GM23338 (cell line): ENCODE data around the gene OPTC. TPM values are rescaled to one million over a fixed set of nuclear protein-coding genes. Genes with fewer than 3 reads are reported as not detected.

ENCODE experiments used
- ATAC-seq: fragments of 200-7000 bp; cut with Tn5 transposase; 3 replicates; pipeline ENCODE4 v1.9.1; 2020
- DNase-seq: peaks from one replicate; pipeline ENCODE4 v3.0.0-alpha.2; 2015; ENCODE audit warnings: low spot score
- H2AFZ ChIP-seq: fragments of 200-600 bp; sonication (generic); 2 replicates; pipeline ENCODE4 v1.8.0; 2016; ENCODE audit warnings: antibody characterized with exemption, mild to moderate bottlenecking, moderate library complexity
- H3F3A ChIP-seq: fragments of 200-600 bp; sonication (generic); replicated peaks from 2 replicates; pipeline ENCODE4 v1.8.0; 2017; ENCODE audit warnings: antibody characterized with exemption, mixed run types, low read depth
- H3K27ac ChIP-seq: fragments of 200-600 bp; sonication (generic); 2 replicates; pipeline ENCODE4 v1.6.1; 2016; ENCODE audit warnings: low read depth
- H3K27me3 ChIP-seq: fragments of 200-600 bp; sonication (generic); 2 replicates; pipeline ENCODE4 v1.8.0; 2016; ENCODE audit warnings: mild to moderate bottlenecking, mixed run types, moderate library complexity; ENCODE audit not compliant: insufficient read depth
- H3K36me3 ChIP-seq: fragments of 200-600 bp; sonication (generic); 2 replicates; pipeline ENCODE4 v1.8.0; 2016; ENCODE audit warnings: mild to moderate bottlenecking; ENCODE audit not compliant: insufficient read depth
- H3K4me1 ChIP-seq: fragments of 200-600 bp; sonication (generic); 2 replicates; pipeline ENCODE4 v1.8.0; 2016; ENCODE audit warnings: mild to moderate bottlenecking, moderate library complexity; ENCODE audit not compliant: insufficient read depth
- H3K4me2 ChIP-seq: fragments of 200-600 bp; sonication (generic); 2 replicates; pipeline ENCODE4 v1.7.1; 2017; ENCODE audit warnings: mixed run types
- H3K4me3 ChIP-seq: fragments of 200-600 bp; sonication (generic); 2 replicates; pipeline ENCODE4 v1.6.1; 2016; ENCODE audit warnings: mixed run types
- H3K79me2 ChIP-seq: fragments of 200-600 bp; sonication (generic); replicated peaks from 2 replicates; pipeline ENCODE4 v1.8.0; 2017; ENCODE audit warnings: mild to moderate bottlenecking; ENCODE audit not compliant: insufficient read depth
- H3K9me2 ChIP-seq: fragments of 200-600 bp; sonication (generic); 2 replicates; pipeline ENCODE4 v1.8.0; 2017; ENCODE audit not compliant: insufficient read depth
- H4K20me1 ChIP-seq: fragments of 200-600 bp; sonication (generic); replicated peaks from 2 replicates; pipeline ENCODE4 v1.8.0; 2017; ENCODE audit warnings: mild to moderate bottlenecking; ENCODE audit not compliant: insufficient read depth
- H3K27ac Mint-ChIP-seq: 2 replicates; pipeline ENCODE4 v1.8.0; 2020; ENCODE audit warnings: inconsistent platforms, mild to moderate bottlenecking, moderate library complexity, mixed read lengths
- H3K27me3 Mint-ChIP-seq: 3 replicates; pipeline ENCODE4 v1.8.0; 2022; ENCODE audit warnings: low read depth, mild to moderate bottlenecking, moderate library complexity, mixed read lengths, inconsistent platforms; ENCODE audit not compliant: insufficient read depth, poor library complexity
- H3K36me3 Mint-ChIP-seq: 3 replicates; pipeline ENCODE4 v1.8.0; 2021; ENCODE audit warnings: low read depth, mild to moderate bottlenecking, inconsistent platforms, moderate library complexity, mixed read lengths
- H3K4me1 Mint-ChIP-seq: 3 replicates; pipeline ENCODE4 v1.8.0; 2020; ENCODE audit warnings: mild to moderate bottlenecking, inconsistent platforms, mixed read lengths
- H3K4me3 Mint-ChIP-seq: 3 replicates; pipeline ENCODE4 v1.8.0; 2021; ENCODE audit warnings: moderate library complexity, mild to moderate bottlenecking, inconsistent platforms, mixed read lengths
- H3K9me3 Mint-ChIP-seq: 3 replicates; pipeline ENCODE4 v1.8.0; 2020; ENCODE audit warnings: moderate library complexity, mild to moderate bottlenecking, inconsistent platforms, mixed read lengths
- CREB1 ChIP-seq: fragments of 250-450 bp; sonication (Bioruptor Pico); IDR thresholded peaks from 2 replicates; pipeline ENCODE4 v1.5.0; 2020; ENCODE audit warnings: low read depth, mild to moderate bottlenecking, moderate library complexity
- EZH2 ChIP-seq: fragments of 200-600 bp; sonication (generic); IDR thresholded peaks from one replicate; pipeline ENCODE4 v1.8.0; 2017; ENCODE audit warnings: antibody characterized with exemption, mild to moderate bottlenecking, low read depth; ENCODE audit not compliant: unreplicated experiment
- EZH2phosphoT487 ChIP-seq: fragments of 200-600 bp; sonication (generic); IDR thresholded peaks from one replicate; pipeline ENCODE4 v1.8.1; 2018; ENCODE audit warnings: antibody characterized with exemption; ENCODE audit not compliant: unreplicated experiment
- JUNB ChIP-seq: IDR thresholded peaks from one replicate; pipeline ENCODE4 v1.6.1; 2016; ENCODE audit warnings: antibody characterized with exemption; ENCODE audit not compliant: unreplicated experiment
- NANOG ChIP-seq: IDR thresholded peaks from 2 replicates; pipeline ENCODE4 v1.6.1; 2016; ENCODE audit warnings: antibody characterized with exemption, borderline replicate concordance
- POLR2AphosphoS5 ChIP-seq: IDR thresholded peaks from 2 replicates; pipeline ENCODE4 v1.6.1; 2016; ENCODE audit warnings: antibody characterized with exemption, low read depth
- STAT1 ChIP-seq: IDR thresholded peaks from one replicate; pipeline ENCODE4 v1.6.1; 2016; ENCODE audit warnings: antibody characterized with exemption; ENCODE audit not compliant: unreplicated experiment
- ZNF114 ChIP-seq: fragments of 250-450 bp; sonication (Bioruptor Pico); IDR thresholded peaks from 2 replicates; pipeline ENCODE4 v1.5.0; 2020; ENCODE audit warnings: mild to moderate bottlenecking, moderate library complexity
- ZNF331 ChIP-seq: fragments of 250-450 bp; sonication (Bioruptor Pico); IDR thresholded peaks from 2 replicates; pipeline ENCODE4 v1.5.0; 2020; ENCODE audit warnings: low read depth, mild to moderate bottlenecking, moderate library complexity
- polyA plus RNA-seq: library from polyadenylated mRNA; unstranded; fragments of >200 nt; fragmentation: Nextera tagmentation; extraction: Ambion mirVana; gene quantifications from 2 replicates; pipeline ENCODE4 v1.2.1, GENCODE V29; 2016
- total RNA-seq: library from RNA; depleted of rRNA; stranded (reverse); fragments of >200 nt; shearing (Covaris generic); gene quantifications from 2 replicates; pipeline ENCODE4 v1.2.3, GENCODE V29; 2014
- TF ChIP-seq, protein P1 (sequence below), 2 experiments: fragments of 200-600 bp in 1 of 2; sonication (generic) in 1 of 2; conservative IDR thresholded peaks; 2 replicates each; pipeline versions ENCODE4 v1.5.1 to v1.6.1; 2016 to 2017; ENCODE audit warnings: antibody characterized with exemption in 2 of 2, low read depth in 2 of 2, mild to moderate bottlenecking in 2 of 2, moderate library complexity in 1 of 2
- TF ChIP-seq, protein P2 (sequence below): IDR thresholded peaks from one replicate; pipeline ENCODE4 v1.6.1; 2018; ENCODE audit warnings: antibody characterized with exemption; ENCODE audit not compliant: unreplicated experiment
- TF ChIP-seq, protein P3 (sequence below): fragments of 250-450 bp; sonication (Bioruptor Pico); IDR thresholded peaks from 2 replicates; pipeline ENCODE4 v1.5.0; 2020; ENCODE audit warnings: mild to moderate bottlenecking, moderate library complexity
- TF ChIP-seq, protein P4 (sequence below): IDR thresholded peaks from 2 replicates; pipeline ENCODE4 v1.6.1; 2016; ENCODE audit warnings: antibody characterized with exemption

OPTC gene
- total and polyA plus RNA-seq, 2 experiments from 2014 or later = 0.50 to 1.0 TPM

DNA sequence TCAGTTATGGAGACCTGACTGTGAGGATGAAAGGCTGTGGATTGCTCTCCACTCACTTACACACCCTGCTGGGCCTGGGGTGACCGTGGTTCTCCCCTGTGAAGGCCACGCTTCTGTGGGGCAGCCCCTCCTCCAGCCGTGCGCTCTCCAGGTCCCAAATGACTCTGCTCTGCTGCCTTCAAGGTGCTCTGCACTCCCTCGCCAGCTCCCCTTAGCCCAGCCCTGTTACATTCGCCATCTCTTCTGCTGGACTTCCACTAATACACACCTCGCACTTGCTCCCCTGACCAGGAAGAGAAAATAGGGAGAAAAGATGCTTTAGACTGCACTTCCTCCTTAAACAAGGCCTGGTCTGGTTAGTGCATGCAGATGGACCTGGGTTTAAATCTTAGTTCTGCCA lies 24.6 kb downstream of the OPTC start:
- DNase-seq = no peak
- H3K4me3 ChIP-seq = peak overlapping the region; percentile 33
- H3F3A ChIP-seq = no peaks in the 10 kb centered on the region
- H3K27ac ChIP-seq = no peak overlapping the region
- TF ChIP-seq EZH2phosphoT487 (no peak), POLR2AphosphoS5 (no peak), ZNF114 (no peak), ZNF331 (CRISPR knock-in tag) (no peak), JUNB (no peak), NANOG (no peak), EZH2 (no peak), STAT1 (no peak), CREB1 (CRISPR knock-in tag) (no peak)
- TF ChIP-seq, protein P1, sequence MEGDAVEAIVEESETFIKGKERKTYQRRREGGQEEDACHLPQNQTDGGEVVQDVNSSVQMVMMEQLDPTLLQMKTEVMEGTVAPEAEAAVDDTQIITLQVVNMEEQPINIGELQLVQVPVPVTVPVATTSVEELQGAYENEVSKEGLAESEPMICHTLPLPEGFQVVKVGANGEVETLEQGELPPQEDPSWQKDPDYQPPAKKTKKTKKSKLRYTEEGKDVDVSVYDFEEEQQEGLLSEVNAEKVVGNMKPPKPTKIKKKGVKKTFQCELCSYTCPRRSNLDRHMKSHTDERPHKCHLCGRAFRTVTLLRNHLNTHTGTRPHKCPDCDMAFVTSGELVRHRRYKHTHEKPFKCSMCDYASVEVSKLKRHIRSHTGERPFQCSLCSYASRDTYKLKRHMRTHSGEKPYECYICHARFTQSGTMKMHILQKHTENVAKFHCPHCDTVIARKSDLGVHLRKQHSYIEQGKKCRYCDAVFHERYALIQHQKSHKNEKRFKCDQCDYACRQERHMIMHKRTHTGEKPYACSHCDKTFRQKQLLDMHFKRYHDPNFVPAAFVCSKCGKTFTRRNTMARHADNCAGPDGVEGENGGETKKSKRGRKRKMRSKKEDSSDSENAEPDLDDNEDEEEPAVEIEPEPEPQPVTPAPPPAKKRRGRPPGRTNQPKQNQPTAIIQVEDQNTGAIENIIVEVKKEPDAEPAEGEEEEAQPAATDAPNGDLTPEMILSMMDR (conservative IDR thresholded peaks at IDR 0.05; ENCODE audit: low read depth in 2 of 2) = no peak
- TF ChIP-seq, protein P2, sequence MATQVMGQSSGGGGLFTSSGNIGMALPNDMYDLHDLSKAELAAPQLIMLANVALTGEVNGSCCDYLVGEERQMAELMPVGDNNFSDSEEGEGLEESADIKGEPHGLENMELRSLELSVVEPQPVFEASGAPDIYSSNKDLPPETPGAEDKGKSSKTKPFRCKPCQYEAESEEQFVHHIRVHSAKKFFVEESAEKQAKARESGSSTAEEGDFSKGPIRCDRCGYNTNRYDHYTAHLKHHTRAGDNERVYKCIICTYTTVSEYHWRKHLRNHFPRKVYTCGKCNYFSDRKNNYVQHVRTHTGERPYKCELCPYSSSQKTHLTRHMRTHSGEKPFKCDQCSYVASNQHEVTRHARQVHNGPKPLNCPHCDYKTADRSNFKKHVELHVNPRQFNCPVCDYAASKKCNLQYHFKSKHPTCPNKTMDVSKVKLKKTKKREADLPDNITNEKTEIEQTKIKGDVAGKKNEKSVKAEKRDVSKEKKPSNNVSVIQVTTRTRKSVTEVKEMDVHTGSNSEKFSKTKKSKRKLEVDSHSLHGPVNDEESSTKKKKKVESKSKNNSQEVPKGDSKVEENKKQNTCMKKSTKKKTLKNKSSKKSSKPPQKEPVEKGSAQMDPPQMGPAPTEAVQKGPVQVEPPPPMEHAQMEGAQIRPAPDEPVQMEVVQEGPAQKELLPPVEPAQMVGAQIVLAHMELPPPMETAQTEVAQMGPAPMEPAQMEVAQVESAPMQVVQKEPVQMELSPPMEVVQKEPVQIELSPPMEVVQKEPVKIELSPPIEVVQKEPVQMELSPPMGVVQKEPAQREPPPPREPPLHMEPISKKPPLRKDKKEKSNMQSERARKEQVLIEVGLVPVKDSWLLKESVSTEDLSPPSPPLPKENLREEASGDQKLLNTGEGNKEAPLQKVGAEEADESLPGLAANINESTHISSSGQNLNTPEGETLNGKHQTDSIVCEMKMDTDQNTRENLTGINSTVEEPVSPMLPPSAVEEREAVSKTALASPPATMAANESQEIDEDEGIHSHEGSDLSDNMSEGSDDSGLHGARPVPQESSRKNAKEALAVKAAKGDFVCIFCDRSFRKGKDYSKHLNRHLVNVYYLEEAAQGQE = no peak
- TF ChIP-seq, protein P3, sequence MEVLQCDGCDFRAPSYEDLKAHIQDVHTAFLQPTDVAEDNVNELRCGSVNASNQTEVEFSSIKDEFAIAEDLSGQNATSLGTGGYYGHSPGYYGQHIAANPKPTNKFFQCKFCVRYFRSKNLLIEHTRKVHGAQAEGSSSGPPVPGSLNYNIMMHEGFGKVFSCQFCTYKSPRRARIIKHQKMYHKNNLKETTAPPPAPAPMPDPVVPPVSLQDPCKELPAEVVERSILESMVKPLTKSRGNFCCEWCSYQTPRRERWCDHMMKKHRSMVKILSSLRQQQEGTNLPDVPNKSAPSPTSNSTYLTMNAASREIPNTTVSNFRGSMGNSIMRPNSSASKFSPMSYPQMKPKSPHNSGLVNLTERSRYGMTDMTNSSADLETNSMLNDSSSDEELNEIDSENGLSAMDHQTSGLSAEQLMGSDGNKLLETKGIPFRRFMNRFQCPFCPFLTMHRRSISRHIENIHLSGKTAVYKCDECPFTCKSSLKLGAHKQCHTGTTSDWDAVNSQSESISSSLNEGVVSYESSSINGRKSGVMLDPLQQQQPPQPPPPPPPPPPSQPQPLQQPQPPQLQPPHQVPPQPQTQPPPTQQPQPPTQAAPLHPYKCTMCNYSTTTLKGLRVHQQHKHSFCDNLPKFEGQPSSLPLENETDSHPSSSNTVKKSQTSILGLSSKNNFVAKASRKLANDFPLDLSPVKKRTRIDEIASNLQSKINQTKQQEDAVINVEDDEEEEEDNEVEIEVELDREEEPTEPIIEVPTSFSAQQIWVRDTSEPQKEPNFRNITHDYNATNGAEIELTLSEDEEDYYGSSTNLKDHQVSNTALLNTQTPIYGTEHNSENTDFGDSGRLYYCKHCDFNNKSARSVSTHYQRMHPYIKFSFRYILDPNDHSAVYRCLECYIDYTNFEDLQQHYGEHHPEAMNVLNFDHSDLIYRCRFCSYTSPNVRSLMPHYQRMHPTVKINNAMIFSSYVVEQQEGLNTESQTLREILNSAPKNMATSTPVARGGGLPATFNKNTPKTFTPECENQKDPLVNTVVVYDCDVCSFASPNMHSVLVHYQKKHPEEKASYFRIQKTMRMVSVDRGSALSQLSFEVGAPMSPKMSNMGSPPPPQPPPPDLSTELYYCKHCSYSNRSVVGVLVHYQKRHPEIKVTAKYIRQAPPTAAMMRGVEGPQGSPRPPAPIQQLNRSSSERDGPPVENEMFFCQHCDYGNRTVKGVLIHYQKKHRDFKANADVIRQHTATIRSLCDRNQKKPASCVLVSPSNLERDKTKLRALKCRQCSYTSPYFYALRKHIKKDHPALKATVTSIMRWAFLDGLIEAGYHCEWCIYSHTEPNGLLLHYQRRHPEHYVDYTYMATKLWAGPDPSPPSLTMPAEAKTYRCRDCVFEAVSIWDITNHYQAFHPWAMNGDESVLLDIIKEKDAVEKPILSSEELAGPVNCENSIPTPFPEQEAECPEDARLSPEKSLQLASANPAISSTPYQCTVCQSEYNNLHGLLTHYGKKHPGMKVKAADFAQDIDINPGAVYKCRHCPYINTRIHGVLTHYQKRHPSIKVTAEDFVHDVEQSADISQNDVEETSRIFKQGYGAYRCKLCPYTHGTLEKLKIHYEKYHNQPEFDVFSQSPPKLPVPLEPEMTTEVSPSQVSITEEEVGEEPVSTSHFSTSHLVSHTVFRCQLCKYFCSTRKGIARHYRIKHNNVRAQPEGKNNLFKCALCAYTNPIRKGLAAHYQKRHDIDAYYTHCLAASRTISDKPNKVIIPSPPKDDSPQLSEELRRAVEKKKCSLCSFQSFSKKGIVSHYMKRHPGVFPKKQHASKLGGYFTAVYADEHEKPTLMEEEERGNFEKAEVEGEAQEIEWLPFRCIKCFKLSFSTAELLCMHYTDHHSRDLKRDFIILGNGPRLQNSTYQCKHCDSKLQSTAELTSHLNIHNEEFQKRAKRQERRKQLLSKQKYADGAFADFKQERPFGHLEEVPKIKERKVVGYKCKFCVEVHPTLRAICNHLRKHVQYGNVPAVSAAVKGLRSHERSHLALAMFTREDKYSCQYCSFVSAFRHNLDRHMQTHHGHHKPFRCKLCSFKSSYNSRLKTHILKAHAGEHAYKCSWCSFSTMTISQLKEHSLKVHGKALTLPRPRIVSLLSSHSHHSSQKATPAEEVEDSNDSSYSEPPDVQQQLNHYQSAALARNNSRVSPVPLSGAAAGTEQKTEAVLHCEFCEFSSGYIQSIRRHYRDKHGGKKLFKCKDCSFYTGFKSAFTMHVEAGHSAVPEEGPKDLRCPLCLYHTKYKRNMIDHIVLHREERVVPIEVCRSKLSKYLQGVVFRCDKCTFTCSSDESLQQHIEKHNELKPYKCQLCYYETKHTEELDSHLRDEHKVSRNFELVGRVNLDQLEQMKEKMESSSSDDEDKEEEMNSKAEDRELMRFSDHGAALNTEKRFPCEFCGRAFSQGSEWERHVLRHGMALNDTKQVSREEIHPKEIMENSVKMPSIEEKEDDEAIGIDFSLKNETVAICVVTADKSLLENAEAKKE (CRISPR knock-in tag) = no peak
- TF ChIP-seq, protein P4, sequence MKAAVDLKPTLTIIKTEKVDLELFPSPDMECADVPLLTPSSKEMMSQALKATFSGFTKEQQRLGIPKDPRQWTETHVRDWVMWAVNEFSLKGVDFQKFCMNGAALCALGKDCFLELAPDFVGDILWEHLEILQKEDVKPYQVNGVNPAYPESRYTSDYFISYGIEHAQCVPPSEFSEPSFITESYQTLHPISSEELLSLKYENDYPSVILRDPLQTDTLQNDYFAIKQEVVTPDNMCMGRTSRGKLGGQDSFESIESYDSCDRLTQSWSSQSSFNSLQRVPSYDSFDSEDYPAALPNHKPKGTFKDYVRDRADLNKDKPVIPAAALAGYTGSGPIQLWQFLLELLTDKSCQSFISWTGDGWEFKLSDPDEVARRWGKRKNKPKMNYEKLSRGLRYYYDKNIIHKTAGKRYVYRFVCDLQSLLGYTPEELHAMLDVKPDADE = no peak
- H3K4me1 ChIP-seq = peaks cover 58% of the 10 kb centered on the region
- Mint-ChIP-seq H3K27ac (no peak overlapping the region), H3K36me3 (no peaks in the 10 kb centered on the region; the same call in 2 of the 3 replicates), H3K4me1 (peaks cover 74% of the 10 kb centered on the region), H3K4me3 (peak overlapping the region; percentile 63), H3K9me3 (no peaks in the 10 kb centered on the region; the same call in 2 of the 3 replicates), H3K27me3 (peaks cover 81% of the 10 kb centered on the region)
- H3K79me2 ChIP-seq = no peaks in the 10 kb centered on the region
- no peaks in the 10 kb centered on the region for H4K20me1 ChIP-seq
- no peaks in the 10 kb centered on the region for H3K9me2 ChIP-seq
- no peak for ATAC-seq
- H2AFZ ChIP-seq = no peak overlapping the region
- H3K36me3 ChIP-seq = no peaks in the 10 kb centered on the region
- H3K4me2 ChIP-seq = peak overlapping the region; percentile 78
- H3K27me3 ChIP-seq = peaks cover 82% of the 10 kb centered on the region
